Caco-2 (cell line): ENCODE results near the gene AFP. TPM values are rescaled to one million over a fixed set of nuclear protein-coding genes. Genes with fewer than 3 reads are reported as not detected.

Source experiments
- BruUV-seq: library from RNA; stranded (reverse); fragments of 400-500 nt; replicated peaks from 2 replicates; lab custom pipeline; 2021; lab: Mats Ljungman, UMichigan
- CTCF ChIA-PET: fragments of 300-600 bp; sonication (Branson Sonifier 250); formaldehyde crosslinking; loops from one replicate; lab custom pipeline; 2022; ENCODE audit warnings: antibody characterized with exemption; lab: Charles Lee
- POLR2A ChIA-PET: fragments of 300-600 bp; sonication (Branson Sonifier 250); formaldehyde crosslinking; loops from one replicate; lab custom pipeline; 2022; ENCODE audit warnings: antibody characterized with exemption; lab: Charles Lee
- DNase-seq, 2 experiments: peaks; one replicate each; pipeline versions ENCODE4 v3.0.0 to v3.0.0-alpha.2; 2020 to 2022
- H3K27me3 ChIP-seq: replicated peaks from 2 replicates; pipeline ENCODE4 v1.6.0; 2011; ENCODE audit warnings: low read length; ENCODE audit not compliant: control insufficient read depth, insufficient read depth
- H3K36me3 ChIP-seq: 2 replicates; pipeline ENCODE4 v1.5.1; 2011; ENCODE audit warnings: low read length; ENCODE audit not compliant: control insufficient read depth, insufficient read depth
- H3K4me1 ChIP-seq: fragments of 250-450 bp; sonication (Bioruptor Pico); 2 replicates; pipeline ENCODE4 v1.5.1; 2020; ENCODE audit warnings: mild to moderate bottlenecking
- H3K4me3 ChIP-seq: 2 replicates; pipeline ENCODE4 v1.5.1; 2011; ENCODE audit warnings: low read depth, mild to moderate bottlenecking, control low read depth, low read length
- H3K9me3 ChIP-seq: fragments of 250-450 bp; sonication (Bioruptor Pico); 2 replicates; pipeline ENCODE4 v1.5.1; 2020; ENCODE audit warnings: mild to moderate bottlenecking, moderate library complexity
- H3K27ac Mint-ChIP-seq: one replicate; pipeline ENCODE4 v1.8.0; 2022; ENCODE audit warnings: mixed read lengths; ENCODE audit not compliant: unreplicated experiment
- H3K27me3 Mint-ChIP-seq: one replicate; pipeline ENCODE4 v1.8.0; 2022; ENCODE audit warnings: mixed read lengths; ENCODE audit not compliant: insufficient read depth, unreplicated experiment
- H3K36me3 Mint-ChIP-seq: one replicate; pipeline ENCODE4 v1.8.0; 2022; ENCODE audit warnings: mild to moderate bottlenecking, mixed read lengths; ENCODE audit not compliant: insufficient read depth, unreplicated experiment
- H3K4me1 Mint-ChIP-seq: one replicate; pipeline ENCODE4 v1.8.0; 2022; ENCODE audit warnings: low read depth, mixed read lengths; ENCODE audit not compliant: unreplicated experiment
- H3K4me3 Mint-ChIP-seq: one replicate; pipeline ENCODE4 v1.8.0; 2022; ENCODE audit warnings: mild to moderate bottlenecking, moderate library complexity, mixed read lengths; ENCODE audit not compliant: unreplicated experiment
- H3K9me3 Mint-ChIP-seq: one replicate; pipeline ENCODE4 v1.8.0; 2022; ENCODE audit warnings: mixed read lengths; ENCODE audit not compliant: unreplicated experiment
- intact Hi-C: fragments of 100-400 bp; cut with micrococcal nuclease; formaldehyde crosslinking; loops from one replicate; pipeline ENCODE4 v1.10.0; 2022; ENCODE audit not compliant: unreplicated experiment
- total RNA-seq: library from RNA; stranded (reverse); gene quantifications from 2 replicates; pipeline ENCODE4 v1.2.3, GENCODE V29; 2022
- TF ChIP-seq, protein P1 (sequence below), 2 experiments: fragments of 200-600 bp in 1 of 2; IDR thresholded peaks; 1 replicate in 1 of 2; 2 replicates in 1 of 2; pipeline versions ENCODE4 v1.5.1 to v1.8.0; 2011 to 2022; ENCODE audit warnings: antibody characterized with exemption in 1 of 2, control low read depth in 1 of 2, inconsistent platforms in 1 of 2, low read depth in 1 of 2, low read length in 1 of 2, mild to moderate bottlenecking in 1 of 2, moderate library complexity in 1 of 2; ENCODE audit not compliant: insufficient read depth in 1 of 2, severe bottlenecking in 1 of 2, unreplicated experiment in 1 of 2

The AFP gene
- total RNA-seq, 1 experiment from 2014 or later, result 158 TPM

DNA sequence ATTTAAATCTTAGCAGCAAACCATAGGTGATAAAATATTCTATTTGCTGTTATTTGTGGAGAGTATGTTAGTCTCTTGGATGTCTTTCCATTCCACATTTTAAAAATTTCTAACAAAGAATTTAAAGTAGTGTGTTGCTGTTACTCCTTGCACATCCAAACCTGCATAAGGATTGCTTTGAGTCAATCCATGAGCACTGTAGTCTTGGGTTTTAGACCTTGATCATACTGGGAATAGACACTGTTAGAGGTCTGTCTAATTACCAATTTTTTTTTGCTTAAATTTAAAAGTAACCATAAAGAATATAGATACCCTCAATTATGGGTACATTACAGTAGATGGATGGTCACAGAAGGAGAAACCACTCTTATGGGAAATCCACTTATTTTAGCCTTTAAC lies 1.5 kb downstream of the AFP start:
- Histone ChIP-seq H3K4me3 (peak overlapping the region; percentile 12), H3K36me3 (no peaks in the 10 kb centered on the region; the same call in 1 of the 2 replicates), H3K9me3 (no peaks in the 10 kb centered on the region), H3K27me3 (no peaks in the 10 kb centered on the region), H3K4me1 (peaks cover 18% of the 10 kb centered on the region)
- Mint-ChIP-seq H3K9me3 (no peaks in the 10 kb centered on the region), H3K4me1 (peaks cover 8% of the 10 kb centered on the region), H3K27me3 (no peaks in the 10 kb centered on the region), H3K4me3 (no peak overlapping the region), H3K36me3 (no peaks in the 10 kb centered on the region), H3K27ac (no peak overlapping the region)
- ChIA-PET CTCF (interaction anchor here (1.2 kb wide), 1 partner anchor 9 kb away, joined by 3 read pairs; no protein-coding TSS in a partner anchor), POLR2A (no interaction called here)
- intact Hi-C loops, result no loop called here
- BruUV-seq, result no TSS peak
- TF ChIP-seq, protein P1, sequence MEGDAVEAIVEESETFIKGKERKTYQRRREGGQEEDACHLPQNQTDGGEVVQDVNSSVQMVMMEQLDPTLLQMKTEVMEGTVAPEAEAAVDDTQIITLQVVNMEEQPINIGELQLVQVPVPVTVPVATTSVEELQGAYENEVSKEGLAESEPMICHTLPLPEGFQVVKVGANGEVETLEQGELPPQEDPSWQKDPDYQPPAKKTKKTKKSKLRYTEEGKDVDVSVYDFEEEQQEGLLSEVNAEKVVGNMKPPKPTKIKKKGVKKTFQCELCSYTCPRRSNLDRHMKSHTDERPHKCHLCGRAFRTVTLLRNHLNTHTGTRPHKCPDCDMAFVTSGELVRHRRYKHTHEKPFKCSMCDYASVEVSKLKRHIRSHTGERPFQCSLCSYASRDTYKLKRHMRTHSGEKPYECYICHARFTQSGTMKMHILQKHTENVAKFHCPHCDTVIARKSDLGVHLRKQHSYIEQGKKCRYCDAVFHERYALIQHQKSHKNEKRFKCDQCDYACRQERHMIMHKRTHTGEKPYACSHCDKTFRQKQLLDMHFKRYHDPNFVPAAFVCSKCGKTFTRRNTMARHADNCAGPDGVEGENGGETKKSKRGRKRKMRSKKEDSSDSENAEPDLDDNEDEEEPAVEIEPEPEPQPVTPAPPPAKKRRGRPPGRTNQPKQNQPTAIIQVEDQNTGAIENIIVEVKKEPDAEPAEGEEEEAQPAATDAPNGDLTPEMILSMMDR (IDR thresholded peaks at IDR 0.05; ENCODE audit: insufficient read depth in 1 of 2, low read depth in 1 of 2, low read length in 1 of 2, severe bottlenecking in 1 of 2, unreplicated experiment in 1 of 2), result no peak
- no peak for DNase-seq

DNA sequence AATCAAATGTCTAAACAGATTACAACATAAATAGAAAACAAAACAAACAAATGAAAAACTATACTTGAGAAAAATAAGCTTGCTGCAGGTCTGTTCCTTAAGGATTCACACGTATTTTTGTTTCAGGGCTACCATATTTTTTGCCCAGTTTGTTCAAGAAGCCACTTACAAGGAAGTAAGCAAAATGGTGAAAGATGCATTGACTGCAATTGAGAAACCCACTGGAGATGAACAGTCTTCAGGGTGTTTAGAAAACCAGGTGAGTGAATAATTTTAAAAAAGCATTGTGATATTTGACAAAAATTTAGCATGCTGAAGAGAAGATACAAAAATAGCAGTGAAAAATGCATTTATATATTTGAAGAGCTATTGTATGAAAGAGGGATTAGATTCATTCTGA lies 2.0 kb downstream of the AFP start:
- H3K36me3 Mint-ChIP-seq, result no peaks in the 10 kb centered on the region
- Histone ChIP-seq H3K36me3 (no peaks in the 10 kb centered on the region; the same call in 1 of the 2 replicates), H3K9me3 (no peaks in the 10 kb centered on the region), H3K4me1 (peaks cover 15% of the 10 kb centered on the region), H3K27me3 (no peaks in the 10 kb centered on the region), H3K4me3 (peak overlapping the region; percentile 3; the same call in 1 of the 2 replicates)
- ChIA-PET POLR2A (no interaction called here), CTCF (interaction anchor here (1.1 to 1.2 kb wide), 2 partner anchors 8 to 97 kb away, joined by 3 to 4 read pairs; no protein-coding TSS in a partner anchor)
- no peak for DNase-seq
- intact Hi-C loops, result no loop called here
- H3K27ac Mint-ChIP-seq, result no peak overlapping the region
- TSS peak; percentile 3 for BruUV-seq
- H3K4me3 Mint-ChIP-seq, result no peak overlapping the region
- H3K4me1 Mint-ChIP-seq, result peaks cover 5% of the 10 kb centered on the region
- no peaks in the 10 kb centered on the region for H3K27me3 Mint-ChIP-seq
- no peaks in the 10 kb centered on the region for H3K9me3 Mint-ChIP-seq
- TF ChIP-seq, protein P1 (IDR thresholded peaks at IDR 0.05; ENCODE audit: insufficient read depth in 1 of 2, low read depth in 1 of 2, low read length in 1 of 2, severe bottlenecking in 1 of 2, unreplicated experiment in 1 of 2), result no peak

DNA sequence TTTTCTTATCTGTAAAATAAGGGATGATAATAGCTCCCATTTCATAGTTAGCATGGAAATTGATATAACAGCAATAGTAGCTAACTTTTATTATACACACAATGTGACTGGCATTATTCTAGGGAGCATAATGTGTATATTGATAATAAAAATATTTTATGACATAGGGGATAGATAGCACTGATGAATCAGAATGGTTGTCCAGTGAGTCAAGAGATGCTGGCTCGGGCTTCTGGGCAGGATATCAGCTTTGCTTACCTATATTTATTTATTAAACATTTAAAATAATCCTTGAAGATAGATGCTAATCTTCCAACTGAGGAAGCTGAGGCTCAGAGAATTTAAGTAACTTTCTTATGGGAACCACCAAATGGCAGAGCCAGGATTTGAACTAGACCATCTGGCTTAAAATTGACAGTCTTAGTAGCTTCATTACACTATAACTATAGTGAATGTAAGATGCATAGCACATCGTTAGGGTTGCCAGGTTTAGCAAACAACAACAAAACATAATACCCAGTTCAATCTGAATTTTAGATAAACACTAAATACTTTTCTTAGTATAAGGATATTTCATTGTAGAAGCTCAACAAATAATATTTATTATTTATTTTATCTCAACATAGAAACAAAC lies 2.7 kb downstream of the AFP start:
- TF ChIP-seq, protein P1 (IDR thresholded peaks at IDR 0.05; ENCODE audit: insufficient read depth in 1 of 2, low read depth in 1 of 2, low read length in 1 of 2, severe bottlenecking in 1 of 2, unreplicated experiment in 1 of 2), result no peak
- Mint-ChIP-seq H3K4me1 (no peaks in the 10 kb centered on the region), H3K36me3 (no peaks in the 10 kb centered on the region), H3K4me3 (no peak overlapping the region), H3K27me3 (no peaks in the 10 kb centered on the region), H3K27ac (no peak overlapping the region), H3K9me3 (no peaks in the 10 kb centered on the region)
- Histone ChIP-seq H3K4me1 (peaks cover 9% of the 10 kb centered on the region), H3K4me3 (no peak overlapping the region), H3K27me3 (no peaks in the 10 kb centered on the region), H3K9me3 (no peaks in the 10 kb centered on the region), H3K36me3 (no peaks in the 10 kb centered on the region; the same call in 1 of the 2 replicates)
- intact Hi-C loops, result no loop called here
- ChIA-PET POLR2A (no interaction called here), CTCF (interaction anchor here (1.1 to 1.2 kb wide), 2 partner anchors 7 to 98 kb away, joined by 3 to 4 read pairs; no protein-coding TSS in a partner anchor)
- no peak for DNase-seq
- no TSS peak for BruUV-seq
